HG02973 (cell line): ENCODE results near the gene ZNF652.

ENCODE experiments used
- ATAC-seq: cut with Tn5 transposase; IDR thresholded peaks from one replicate; pipeline ENCODE4 v1.9.1; 2021; ENCODE audit warnings: moderate library complexity; ENCODE audit not compliant: unreplicated experiment

ZNF652 gene

GRCh38 chr17:49359990-49360795 is 1.9 kb downstream of the ZNF652 start:
- no peak for ATAC-seq

DNA sequence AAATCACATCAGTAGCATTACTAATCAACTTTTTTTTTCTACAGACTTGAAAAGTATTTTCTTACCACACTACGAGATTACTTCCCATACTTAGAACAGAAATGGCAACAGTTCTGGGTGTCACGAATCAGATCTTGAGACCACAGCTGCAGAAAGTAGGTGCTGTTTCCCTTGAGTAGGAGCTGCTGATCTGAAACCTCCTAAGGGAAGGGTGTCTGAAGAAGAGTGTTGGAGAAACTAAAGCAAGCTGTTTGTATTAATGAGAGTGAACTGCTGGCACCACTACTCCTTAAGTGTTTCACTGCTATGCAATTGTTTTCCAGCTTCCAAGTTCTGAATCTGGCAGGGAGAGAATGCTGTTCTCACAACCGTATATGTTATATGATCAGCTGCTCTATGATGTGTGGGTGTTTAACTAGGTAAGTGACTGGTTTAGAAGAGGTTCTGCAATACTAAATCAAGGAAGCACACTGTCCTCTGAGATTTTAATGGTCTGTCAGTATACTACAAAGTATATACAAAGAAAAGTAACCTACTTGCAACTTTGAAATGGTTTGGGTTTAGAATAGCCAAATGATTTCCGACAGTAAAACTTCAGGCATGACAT is 3.3 kb downstream of the ZNF652 start:
- ATAC-seq, result no peak

GRCh38 chr17:49357516-49357915 is 4.5 kb downstream of the ZNF652 start:
- ATAC-seq, result no peak

- ATAC-seq, result no peak
Measured at GRCh38 chr17:49356320-49356719, 5.7 kb downstream of the ZNF652 start.

- ATAC-seq, result no peak
Measured at GRCh38 chr17:49353607-49354006, 8.4 kb downstream of the ZNF652 start.

DNA sequence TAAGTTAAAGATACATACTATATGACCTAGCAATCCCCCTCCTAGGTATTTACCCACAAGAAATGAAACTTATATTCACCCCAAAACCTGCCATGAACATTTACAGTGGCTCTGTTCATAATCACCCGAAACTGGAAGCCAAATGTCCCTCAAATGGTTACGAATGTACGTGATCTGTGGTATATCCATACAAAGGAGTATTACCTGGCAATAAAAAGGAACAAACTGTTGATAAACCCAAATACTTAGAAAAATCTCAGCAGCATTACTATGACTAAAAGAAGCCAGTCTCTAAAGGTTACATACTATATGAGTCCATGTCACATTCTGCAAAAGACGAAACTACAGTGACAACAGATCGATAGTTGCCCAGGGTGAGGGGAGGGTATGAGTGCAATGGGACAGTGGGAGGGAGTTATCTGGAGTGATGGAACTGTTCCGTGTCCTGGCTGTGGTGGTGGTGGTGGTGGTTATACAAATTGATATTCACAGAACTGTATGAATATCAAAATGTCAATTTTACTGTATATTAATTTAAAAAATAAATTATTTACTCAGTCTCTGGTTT is 9.4 kb downstream of the ZNF652 start:
- no peak for ATAC-seq

DNA sequence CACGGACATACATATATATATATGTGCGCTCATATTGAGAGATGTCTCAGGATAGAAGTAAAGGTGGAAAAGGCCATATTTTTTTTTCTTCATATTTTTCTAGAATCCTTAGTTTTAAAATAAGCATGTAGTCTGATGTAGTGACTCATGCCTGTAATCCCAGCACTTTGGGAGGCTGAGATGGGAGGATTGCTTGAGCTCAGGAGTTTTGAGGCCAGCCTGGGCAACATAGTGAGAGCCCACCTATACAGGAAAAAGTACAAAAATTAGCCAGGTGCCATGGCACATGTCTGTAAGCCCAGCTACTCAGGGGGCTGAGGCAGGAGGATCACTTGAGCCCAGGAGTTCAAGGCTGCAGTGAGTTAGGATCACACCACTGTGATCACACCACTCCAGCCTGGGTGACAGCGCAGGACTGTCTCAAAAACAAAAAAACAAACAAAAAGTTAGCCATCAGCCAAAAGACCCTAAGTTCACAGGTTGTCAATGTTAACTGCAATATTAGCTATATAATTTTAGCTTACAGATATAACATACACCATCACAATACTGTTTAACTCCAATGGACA is 10.4 kb downstream of the ZNF652 start:
- no peak for ATAC-seq

DNA sequence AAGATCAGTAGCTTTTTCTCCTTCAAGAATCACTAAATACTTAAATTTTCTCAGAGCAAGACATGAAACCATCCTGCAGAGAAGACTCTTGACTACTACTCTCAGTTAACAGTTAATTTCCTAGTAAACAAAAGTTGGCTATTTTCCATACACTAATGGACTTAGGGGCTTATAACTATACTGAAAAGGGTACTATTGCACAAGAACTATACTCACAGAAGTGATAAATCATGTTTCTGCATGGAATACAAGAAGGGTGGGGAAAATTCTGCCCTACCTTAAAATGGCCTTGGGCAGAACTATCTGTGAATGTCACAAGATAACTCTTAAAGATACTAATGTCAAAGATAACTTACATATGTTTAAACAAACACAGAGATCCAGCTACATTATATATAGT is 12.5 kb downstream of the ZNF652 start:
- ATAC-seq, result no peak

GRCh38 chr17:49344914-49345313 is 17.1 kb downstream of the ZNF652 start:
- no peak for ATAC-seq

GRCh38 chr17:49343273-49343672 is 18.8 kb downstream of the ZNF652 start:
- ATAC-seq, result no peak

- ATAC-seq, result no peak
Measured at GRCh38 chr17:49342575-49342936, 19.5 kb downstream of the ZNF652 start.

DNA sequence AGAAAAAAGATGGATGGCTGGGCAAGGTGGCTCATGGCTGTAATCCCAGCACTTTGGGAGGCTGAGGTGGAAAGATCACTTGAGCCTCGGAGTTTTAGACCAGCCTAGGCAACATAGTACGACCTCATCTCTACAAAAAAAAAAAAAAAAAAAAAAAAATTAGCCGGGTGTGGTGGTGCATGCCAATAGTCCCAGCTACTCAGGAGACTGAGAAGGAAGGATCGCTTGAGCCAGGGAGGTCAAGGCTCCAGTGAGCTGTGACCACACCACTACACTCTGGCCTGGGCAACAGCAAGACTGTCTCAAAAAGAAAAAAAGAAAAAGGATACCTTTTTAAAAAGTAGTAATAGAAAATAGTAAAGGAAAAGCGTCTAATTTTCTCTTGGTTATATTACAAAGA is 20.7 kb downstream of the ZNF652 start:
- no peak for ATAC-seq

DNA sequence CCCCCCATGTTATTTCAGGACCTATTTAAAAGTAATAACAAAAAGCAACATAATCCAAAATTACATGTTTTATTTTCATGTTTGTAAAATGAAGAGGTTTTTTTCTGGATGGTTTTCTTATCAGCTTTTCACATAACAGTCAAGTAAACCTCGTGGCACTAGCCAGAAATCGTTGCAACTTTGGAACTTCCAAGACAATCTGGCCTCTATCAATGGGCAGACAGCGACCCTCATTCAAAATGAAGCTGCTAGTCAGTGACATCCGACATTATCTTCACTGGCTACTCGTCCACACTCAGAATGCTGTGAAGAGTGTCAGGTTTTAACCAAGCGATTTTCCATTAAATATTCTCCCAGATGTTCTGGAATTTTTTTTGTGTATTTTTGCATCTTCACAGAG is 22.7 kb downstream of the ZNF652 start:
- no peak for ATAC-seq

DNA sequence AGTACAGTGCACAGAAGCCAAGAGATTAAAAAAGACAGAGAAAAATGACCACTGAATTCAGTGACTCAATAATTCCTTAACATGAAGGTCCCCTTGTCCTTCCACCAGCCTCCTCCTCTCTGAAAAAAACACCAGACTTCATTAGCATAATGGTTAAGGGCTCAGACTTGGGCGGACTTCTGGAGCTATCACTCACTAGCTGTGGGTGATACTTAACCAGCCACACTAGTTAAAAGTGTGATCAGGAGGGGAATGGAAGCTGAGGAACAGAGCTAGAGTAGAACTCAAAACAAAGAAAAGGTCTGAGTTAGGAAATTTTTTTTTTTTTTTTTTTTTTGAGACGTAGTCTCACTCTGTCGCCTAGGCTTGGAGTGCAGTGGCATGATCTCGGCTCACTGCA is 23.2 kb downstream of the ZNF652 start:
- no peak for ATAC-seq

GRCh38 chr17:49337884-49338283 is 24.2 kb downstream of the ZNF652 start:
- no peak for ATAC-seq

- no peak for ATAC-seq
Measured at GRCh38 chr17:49334744-49335512, 27.1 kb downstream of the ZNF652 start.

GRCh38 chr17:49333804-49334203 is 28.2 kb downstream of the ZNF652 start:
- ATAC-seq, result no peak

DNA sequence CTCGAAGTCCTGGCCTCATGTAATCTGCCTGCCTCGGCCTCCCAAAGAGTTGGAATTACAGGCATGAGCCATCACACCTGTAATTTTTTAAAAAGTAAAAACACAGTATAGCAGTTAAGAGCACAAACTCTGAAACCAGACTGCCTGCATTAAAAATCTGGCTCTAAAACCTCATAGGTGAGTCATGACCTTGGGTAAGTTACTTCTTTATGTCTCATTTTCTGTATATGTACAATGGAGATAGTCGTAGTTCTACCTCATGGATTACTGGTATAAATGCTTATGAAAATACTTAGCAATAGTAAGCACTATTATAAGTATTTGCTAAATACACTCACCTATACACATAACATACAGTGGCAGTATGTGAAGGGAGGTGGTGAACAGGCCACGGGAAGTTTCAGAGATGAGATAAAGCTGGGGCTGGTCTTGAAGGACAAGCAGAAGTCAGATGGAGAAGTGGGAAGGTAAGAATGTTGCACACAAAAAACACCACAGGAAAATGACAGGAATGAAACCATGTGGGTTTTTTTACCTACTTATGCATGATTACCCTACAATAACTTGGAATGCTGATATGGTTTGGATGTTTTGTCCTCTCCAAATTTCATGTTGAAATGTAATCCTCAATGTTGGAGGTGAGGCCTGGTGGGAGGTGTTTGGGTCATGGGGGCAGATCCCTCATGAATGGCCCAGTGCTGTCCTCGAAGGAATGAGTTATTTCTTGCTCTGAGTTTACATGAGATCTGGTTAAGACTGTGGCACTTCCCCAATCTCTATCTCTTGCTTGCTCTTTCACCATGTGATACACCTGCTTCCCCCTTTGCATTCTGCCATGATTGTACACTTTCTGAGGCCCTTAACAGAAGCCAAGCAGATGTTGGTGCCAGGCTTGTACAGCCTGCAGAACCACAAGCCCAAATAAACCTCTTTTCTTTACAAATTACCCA is 33.9 kb downstream of the ZNF652 start:
- no peak for ATAC-seq

- ATAC-seq, result no peak
Measured at GRCh38 chr17:49325980-49326379, 36.1 kb downstream of the ZNF652 start.

GRCh38 chr17:49318435-49318965 is 43.5 kb downstream of the ZNF652 start:
- no peak for ATAC-seq
